Liver (tissue), 9 donors: ENCODE measurements around the gene DIAPH3. TPM values are rescaled to one million over a fixed set of nuclear protein-coding genes. Genes with fewer than 3 reads are reported as not detected.

Experiments used
- DNase-seq: peaks from one replicate; pipeline ENCODE4 v3.0.0-alpha.2; 2017; ENCODE audit warnings: low spot score
- H3K27ac ChIP-seq, 2 donors: one replicate each; pipeline ENCODE4 v1.7.0; 2013; ENCODE audit warnings: inconsistent platforms in 2 of 2, low read length in 2 of 2, control low read depth in 1 of 2, low read depth in 1 of 2, mild to moderate bottlenecking in 1 of 2
- H3K27me3 ChIP-seq, 4 donors: one replicate each; pipeline versions ENCODE4 v1.6.1 to v1.7.0; 2013; ENCODE audit warnings: low read length in 3 of 4, inconsistent platforms in 1 of 4, mild to moderate bottlenecking in 1 of 4, moderate library complexity in 1 of 4; ENCODE audit not compliant: control insufficient read depth in 4 of 4, insufficient read depth in 4 of 4
- H3K36me3 ChIP-seq, 4 donors: one replicate each; pipeline versions ENCODE4 v1.6.1 to v1.7.0; 2013; ENCODE audit warnings: low read length in 3 of 4, mild to moderate bottlenecking in 3 of 4, low read depth in 1 of 4, moderate library complexity in 1 of 4; ENCODE audit not compliant: control insufficient read depth in 4 of 4, insufficient read depth in 3 of 4
- H3K4me1 ChIP-seq, 4 donors: one replicate each; pipeline versions ENCODE4 v1.6.1 to v1.7.0; 2013; ENCODE audit warnings: low read length in 3 of 4, mild to moderate bottlenecking in 3 of 4, moderate library complexity in 1 of 4; ENCODE audit not compliant: control insufficient read depth in 4 of 4, insufficient read depth in 4 of 4
- H3K4me3 ChIP-seq, 3 donors: one replicate each; pipeline versions ENCODE4 v1.6.1 to v1.7.0; 2013; ENCODE audit warnings: low read length in 3 of 3, control low read depth in 1 of 3, low read depth in 1 of 3, mild to moderate bottlenecking in 1 of 3
- H3K9ac ChIP-seq, 2 donors: one replicate each; pipeline ENCODE4 v1.7.0; 2013; ENCODE audit warnings: low read length in 2 of 2, mild to moderate bottlenecking in 2 of 2, moderate library complexity in 2 of 2, control low read depth in 1 of 2, low read depth in 1 of 2
- H3K9me3 ChIP-seq, 4 donors: one replicate each; pipeline versions ENCODE4 v1.6.1 to v1.7.0; 2013; ENCODE audit warnings: low read length in 3 of 4; ENCODE audit not compliant: control insufficient read depth in 4 of 4
- ATF3 ChIP-seq: IDR thresholded peaks from 2 replicates; pipeline ENCODE4 v1.6.1; 2016; ENCODE audit warnings: antibody characterized with exemption
- CTCF ChIP-seq: fragments of 150-350 bp; IDR thresholded peaks from 2 replicates; pipeline ENCODE4 v1.5.1; 2017; ENCODE audit warnings: improper control_type of control experiment, low read depth, low read length; ENCODE audit not compliant: missing input control
- EGR1 ChIP-seq, 2 donors: IDR thresholded peaks; 2 replicates each; pipeline ENCODE4 v1.6.1; 2016 to 2018; ENCODE audit warnings: antibody characterized with exemption in 2 of 2, low read depth in 2 of 2
- FOXA1 ChIP-seq: IDR thresholded peaks from 2 replicates; pipeline ENCODE4 v1.6.1; 2016; ENCODE audit warnings: antibody characterized with exemption
- FOXA2 ChIP-seq: IDR thresholded peaks from 2 replicates; pipeline ENCODE4 v1.6.1; 2016; ENCODE audit warnings: antibody characterized with exemption
- GABPA ChIP-seq, 2 donors: IDR thresholded peaks in 1 of 2; conservative IDR thresholded peaks in 1 of 2; 2 replicates each; pipeline ENCODE4 v1.6.1; 2016; ENCODE audit warnings: antibody characterized with exemption in 2 of 2, mild to moderate bottlenecking in 1 of 2, moderate library complexity in 1 of 2
- HNF4A ChIP-seq, 2 donors: conservative IDR thresholded peaks; 2 replicates each; pipeline ENCODE4 v1.6.1; 2016; ENCODE audit warnings: antibody characterized with exemption in 2 of 2, mild to moderate bottlenecking in 2 of 2
- HNF4G ChIP-seq: IDR thresholded peaks from 2 replicates; pipeline ENCODE4 v1.6.1; 2016; ENCODE audit warnings: antibody characterized with exemption
- JUND ChIP-seq, 2 donors: IDR thresholded peaks; 2 replicates each; pipeline ENCODE4 v1.6.1; 2016; ENCODE audit warnings: antibody characterized with exemption in 2 of 2
- MAX ChIP-seq: IDR thresholded peaks from 2 replicates; pipeline ENCODE4 v1.6.1; 2016; ENCODE audit warnings: antibody characterized with exemption
- NR2F2 ChIP-seq: IDR thresholded peaks from 2 replicates; pipeline ENCODE4 v1.6.1; 2016; ENCODE audit warnings: antibody characterized with exemption
- RAD21 ChIP-seq, 2 donors: IDR thresholded peaks; 2 replicates each; pipeline ENCODE4 v1.6.1; 2016; ENCODE audit warnings: antibody characterized with exemption in 2 of 2, mild to moderate bottlenecking in 2 of 2
- REST ChIP-seq: IDR thresholded peaks from 2 replicates; pipeline ENCODE4 v1.6.1; 2016; ENCODE audit warnings: antibody characterized with exemption, mild to moderate bottlenecking
- RXRA ChIP-seq, 2 donors: IDR thresholded peaks; 2 replicates each; pipeline ENCODE4 v1.6.1; 2017 to 2018; ENCODE audit warnings: antibody characterized with exemption in 2 of 2, mild to moderate bottlenecking in 1 of 2
- SP1 ChIP-seq: IDR thresholded peaks from 2 replicates; pipeline ENCODE4 v1.6.1; 2018; ENCODE audit warnings: antibody characterized with exemption, mild to moderate bottlenecking
- TAF1 ChIP-seq: conservative IDR thresholded peaks from 2 replicates; pipeline ENCODE4 v1.6.1; 2016; ENCODE audit warnings: antibody characterized with exemption, mild to moderate bottlenecking
- YY1 ChIP-seq: IDR thresholded peaks from 2 replicates; pipeline ENCODE4 v1.6.1; 2016; ENCODE audit warnings: antibody characterized with exemption, mild to moderate bottlenecking
- ZBTB33 ChIP-seq: IDR thresholded peaks from 2 replicates; pipeline ENCODE4 v1.6.1; 2016; ENCODE audit warnings: antibody characterized with exemption
- WGBS: extraction: QIAGEN DNeasy Blood & Tissue Kit; methylation state at CpG from one replicate; pipeline ENCODE4 v1.1.7; 2013; 5-methylcytosine and 5-hydroxymethylcytosine counted together
- polyA plus RNA-seq, 2 donors: library from polyadenylated mRNA; stranded (reverse) in 1 of 2; unstranded in 1 of 2; fragments of 200-250 nt in 1 of 2; fragments of >200 nt in 1 of 2; fragmentation: Nextera tagmentation in 1 of 2; extraction: Ambion mirVana in 1 of 2; gene quantifications; one replicate each; pipeline versions ENCODE4 v1.2.1 to v1.2.3, GENCODE V29; 2013 to 2015
- total RNA-seq, 2 donors: library from RNA; depleted of rRNA; stranded (reverse); fragments of >200 nt; gene quantifications; one replicate each; pipeline ENCODE4 v1.2.3, GENCODE V29; 2014
- donor health status: healthy.
- donor health status: healthy.
- donor health status: healthy.
- donor health status: healthy.
- donor health status: healthy.

Gene DIAPH3
- total and polyA plus RNA-seq, 4 donors, result 0.08 to 11.1 (median 0.27) TPM

- H3K9ac ChIP-seq, result no peak overlapping the region
- H3K4me3 ChIP-seq, result no peak overlapping the region
- DNase-seq, result no peak
- TF ChIP-seq REST (no peak), TAF1 (no peak), ATF3 (no peak), NR2F2 (no peak), ZBTB33 (no peak), JUND (IDR thresholded peaks at IDR 0.05) (no peak), RXRA (IDR thresholded peaks at IDR 0.05) (no peak), HNF4A (conservative IDR thresholded peaks at IDR 0.05) (no peak), SP1 (no peak), CTCF (no peak), EGR1 (IDR thresholded peaks at IDR 0.05; ENCODE audit: low read depth in 2 of 2) (no peak), FOXA2 (no peak), RAD21 (IDR thresholded peaks at IDR 0.05) (no peak), MAX (no peak), HNF4G (no peak), GABPA (IDR thresholded peaks at IDR 0.05 in 1 of 2, conservative IDR thresholded peaks at IDR 0.05 in 1 of 2) (no peak), FOXA1 (no peak), YY1 (no peak)
- H3K36me3 ChIP-seq, result no peaks in the 10 kb centered on the region
- 95% methylated on average over 1 of the region's 1 CpG for WGBS
- no peaks in the 10 kb centered on the region for H3K27me3 ChIP-seq
- H3K4me1 ChIP-seq, result no peaks in the 10 kb centered on the region
- H3K27ac ChIP-seq, result no peak overlapping the region
- H3K9me3 ChIP-seq, result peaks cover 0 to 4% (median 2%) of the 10 kb centered on the region in 4 donors
Observed at GRCh38 chr13:60112771-60113170, 51.0 kb downstream of the DIAPH3 start.
